Thoracic aorta (tissue), 2 donors: Measurements from ENCODE around the gene CAMK2A. TPM values are rescaled to one million over a fixed set of nuclear protein-coding genes. Genes with fewer than 3 reads are reported as not detected.
A peak's percentile ranks its signal among the peaks of the same experiment; 100 is the strongest.

Experiments used
- ATAC-seq: fragments of 150-250 bp; one replicate; pipeline ENCODE4 v1.8.0; 2017; ENCODE audit warnings: low read depth; ENCODE audit not compliant: insufficient number of reproducible peaks, low FRiP score
- DNase-seq: peaks from one replicate; pipeline ENCODE4 v3.0.0-alpha.2; 2020; ENCODE audit warnings: low spot score
- H3K27ac ChIP-seq, 2 donors: fragments of 200-600 bp; sonication (generic); 1 replicate in 1 of 2; 2 replicates in 1 of 2; pipeline ENCODE4 v1.5.1; 2016; ENCODE audit warnings: mild to moderate bottlenecking in 2 of 2, moderate library complexity in 2 of 2
- H3K27me3 ChIP-seq: fragments of 200-600 bp; sonication (generic); replicated peaks from 2 replicates; pipeline ENCODE4 v1.6.0; 2016; ENCODE audit warnings: mild to moderate bottlenecking; ENCODE audit not compliant: insufficient read depth
- H3K36me3 ChIP-seq: fragments of 200-600 bp; sonication (generic); one replicate; pipeline ENCODE4 v1.5.1; 2016
- H3K4me1 ChIP-seq, 2 donors: fragments of 200-600 bp; sonication (generic); 1 replicate in 1 of 2; 2 replicates in 1 of 2; pipeline versions ENCODE4 v1.5.1 to v1.6.0; 2016; ENCODE audit warnings: low read depth in 2 of 2, mild to moderate bottlenecking in 1 of 2; ENCODE audit not compliant: control insufficient read depth in 1 of 2
- H3K4me3 ChIP-seq: fragments of 200-600 bp; sonication (generic); 2 replicates; pipeline ENCODE4 v1.5.1; 2016; ENCODE audit warnings: mild to moderate bottlenecking
- H3K9me3 ChIP-seq: fragments of 200-600 bp; sonication (generic); 2 replicates; pipeline ENCODE4 v1.5.1; 2016
- total RNA-seq, 2 donors: library from RNA; depleted of rRNA; stranded (reverse); fragments of >200 nt; gene quantifications; one replicate each; pipeline versions ENCODE4 v1.1.0 to v1.2.3, GENCODE V29; 2016
- TF ChIP-seq, protein P1 (sequence below): fragments of 200-600 bp; sonication (generic); IDR thresholded peaks from one replicate; pipeline ENCODE4 v1.5.1; 2019; ENCODE audit warnings: antibody characterized with exemption

Gene CAMK2A
- total RNA-seq, 2 donors from 2014 or later, result 0.35 TPM; not detected in 1

DNA sequence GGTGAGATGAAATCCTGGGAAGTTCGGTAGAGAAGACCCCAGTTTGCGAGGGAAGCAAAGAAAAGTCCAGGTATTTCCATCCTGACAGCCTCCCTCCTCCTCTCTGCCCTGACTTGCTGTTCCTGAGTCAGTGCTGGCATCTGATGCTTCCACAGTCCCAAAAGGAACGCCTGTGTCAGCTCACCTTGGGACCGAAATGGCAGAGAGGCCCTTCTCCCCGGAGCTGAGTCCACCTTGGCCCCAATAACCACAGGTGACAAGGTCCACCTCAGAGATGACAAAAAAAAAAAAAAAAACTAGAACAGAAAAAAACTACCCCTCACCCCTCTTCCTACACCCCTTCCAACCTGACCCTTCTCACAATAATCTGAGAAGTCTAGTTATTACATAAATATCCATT lies 68.1 kb downstream of the CAMK2A start:
- DNase-seq (no peak), ATAC-seq (no peak)
- no peaks in the 10 kb centered on the region for H3K27me3 ChIP-seq
- no peak overlapping the region for H3K4me3 ChIP-seq
- TF ChIP-seq, protein P1, sequence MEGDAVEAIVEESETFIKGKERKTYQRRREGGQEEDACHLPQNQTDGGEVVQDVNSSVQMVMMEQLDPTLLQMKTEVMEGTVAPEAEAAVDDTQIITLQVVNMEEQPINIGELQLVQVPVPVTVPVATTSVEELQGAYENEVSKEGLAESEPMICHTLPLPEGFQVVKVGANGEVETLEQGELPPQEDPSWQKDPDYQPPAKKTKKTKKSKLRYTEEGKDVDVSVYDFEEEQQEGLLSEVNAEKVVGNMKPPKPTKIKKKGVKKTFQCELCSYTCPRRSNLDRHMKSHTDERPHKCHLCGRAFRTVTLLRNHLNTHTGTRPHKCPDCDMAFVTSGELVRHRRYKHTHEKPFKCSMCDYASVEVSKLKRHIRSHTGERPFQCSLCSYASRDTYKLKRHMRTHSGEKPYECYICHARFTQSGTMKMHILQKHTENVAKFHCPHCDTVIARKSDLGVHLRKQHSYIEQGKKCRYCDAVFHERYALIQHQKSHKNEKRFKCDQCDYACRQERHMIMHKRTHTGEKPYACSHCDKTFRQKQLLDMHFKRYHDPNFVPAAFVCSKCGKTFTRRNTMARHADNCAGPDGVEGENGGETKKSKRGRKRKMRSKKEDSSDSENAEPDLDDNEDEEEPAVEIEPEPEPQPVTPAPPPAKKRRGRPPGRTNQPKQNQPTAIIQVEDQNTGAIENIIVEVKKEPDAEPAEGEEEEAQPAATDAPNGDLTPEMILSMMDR, result no peak
- peaks cover 0 to 10% of the 10 kb centered on the region in 2 donors for H3K4me1 ChIP-seq
- no peaks in the 10 kb centered on the region for H3K9me3 ChIP-seq
- H3K27ac ChIP-seq, result no peak overlapping the region
- H3K36me3 ChIP-seq, result no peaks in the 10 kb centered on the region

DNA sequence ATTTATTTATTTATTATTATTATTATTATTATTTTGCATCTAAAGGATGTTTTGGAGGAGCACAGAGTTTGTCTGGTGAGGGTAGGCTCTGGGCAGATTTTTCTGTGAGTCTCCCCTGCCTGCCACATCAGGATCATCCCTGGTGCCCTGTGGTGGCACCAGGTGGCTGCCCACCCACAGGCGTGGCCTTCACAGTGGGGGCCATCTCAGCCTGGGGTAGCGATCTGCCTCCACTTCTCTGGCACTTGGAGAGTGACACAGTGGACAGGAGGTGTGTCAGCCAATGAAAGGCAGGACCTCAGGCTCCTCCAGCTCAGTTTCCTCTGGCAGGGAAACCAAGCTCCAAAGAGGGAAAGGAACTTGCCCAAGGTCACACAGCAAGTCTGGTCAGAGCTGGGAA lies 69.7 kb downstream of the CAMK2A start:
- TF ChIP-seq, protein P1, result no peak
- H3K4me1 ChIP-seq, result peaks cover under 1 to 14% of the 10 kb centered on the region in 2 donors
- no peak for ATAC-seq

DNA sequence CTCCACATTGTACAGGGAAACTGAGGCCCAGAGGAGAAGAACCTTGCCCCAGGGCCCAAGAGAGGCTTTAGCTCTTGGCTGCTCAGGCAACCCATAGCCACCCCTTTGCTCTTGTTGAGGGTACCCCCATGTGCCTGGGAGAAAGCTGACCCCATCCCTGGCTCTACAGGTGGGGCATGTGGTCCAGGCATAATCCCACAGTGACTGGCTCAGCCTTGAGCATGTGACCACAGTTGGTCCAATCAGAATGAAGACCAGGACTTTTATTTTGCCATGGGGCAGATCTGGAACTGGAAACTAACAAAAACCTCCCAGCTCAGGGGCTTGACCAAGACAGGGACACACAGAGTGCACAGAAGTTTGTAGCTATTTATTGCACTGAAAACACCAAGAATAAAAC lies 70.4 kb downstream of the CAMK2A start:
- ATAC-seq (no peak), DNase-seq (no peak)
- no peak overlapping the region for H3K4me3 ChIP-seq
- H3K27me3 ChIP-seq, result no peaks in the 10 kb centered on the region
- TF ChIP-seq, protein P1, result no peak
- peaks cover 8 to 21% of the 10 kb centered on the region in 2 donors for H3K4me1 ChIP-seq
- no peaks in the 10 kb centered on the region for H3K36me3 ChIP-seq
- H3K9me3 ChIP-seq, result no peaks in the 10 kb centered on the region
- H3K27ac ChIP-seq, result no peak overlapping the region

More for the DNA sequence above, 69.7 kb downstream of the CAMK2A start:
- H3K4me3 ChIP-seq, result no peak overlapping the region
- no peak for DNase-seq
- no peaks in the 10 kb centered on the region for H3K27me3 ChIP-seq
- H3K27ac ChIP-seq, result no peak overlapping the region
- H3K9me3 ChIP-seq, result no peaks in the 10 kb centered on the region
- H3K36me3 ChIP-seq, result no peaks in the 10 kb centered on the region

DNA sequence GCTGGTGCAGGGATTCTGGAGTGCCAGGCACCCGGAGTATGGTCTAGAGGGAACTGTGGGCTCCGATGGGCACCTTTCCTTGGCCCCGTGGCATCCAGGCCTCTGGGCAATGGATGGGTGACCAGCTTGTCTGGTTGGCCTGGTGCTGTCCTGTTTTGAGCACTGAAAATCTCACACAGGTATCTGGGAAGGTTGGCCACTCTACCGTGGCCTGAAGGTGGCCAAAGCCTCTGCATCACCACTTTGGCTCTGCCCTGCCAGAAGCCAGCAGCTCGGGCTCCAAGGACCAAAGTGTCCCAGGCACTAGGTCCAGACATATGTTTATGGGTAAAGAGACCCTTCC lies 70.9 kb downstream of the CAMK2A start:
- Histone ChIP-seq H3K4me1 (peaks cover 9 to 26% of the 10 kb centered on the region in 2 donors), H3K36me3 (no peaks in the 10 kb centered on the region), H3K27me3 (no peaks in the 10 kb centered on the region), H3K27ac (no peak overlapping the region), H3K4me3 (no peak overlapping the region), H3K9me3 (no peaks in the 10 kb centered on the region)
- ATAC-seq, result no peak
- no peak for DNase-seq
- TF ChIP-seq, protein P1, result no peak

DNA sequence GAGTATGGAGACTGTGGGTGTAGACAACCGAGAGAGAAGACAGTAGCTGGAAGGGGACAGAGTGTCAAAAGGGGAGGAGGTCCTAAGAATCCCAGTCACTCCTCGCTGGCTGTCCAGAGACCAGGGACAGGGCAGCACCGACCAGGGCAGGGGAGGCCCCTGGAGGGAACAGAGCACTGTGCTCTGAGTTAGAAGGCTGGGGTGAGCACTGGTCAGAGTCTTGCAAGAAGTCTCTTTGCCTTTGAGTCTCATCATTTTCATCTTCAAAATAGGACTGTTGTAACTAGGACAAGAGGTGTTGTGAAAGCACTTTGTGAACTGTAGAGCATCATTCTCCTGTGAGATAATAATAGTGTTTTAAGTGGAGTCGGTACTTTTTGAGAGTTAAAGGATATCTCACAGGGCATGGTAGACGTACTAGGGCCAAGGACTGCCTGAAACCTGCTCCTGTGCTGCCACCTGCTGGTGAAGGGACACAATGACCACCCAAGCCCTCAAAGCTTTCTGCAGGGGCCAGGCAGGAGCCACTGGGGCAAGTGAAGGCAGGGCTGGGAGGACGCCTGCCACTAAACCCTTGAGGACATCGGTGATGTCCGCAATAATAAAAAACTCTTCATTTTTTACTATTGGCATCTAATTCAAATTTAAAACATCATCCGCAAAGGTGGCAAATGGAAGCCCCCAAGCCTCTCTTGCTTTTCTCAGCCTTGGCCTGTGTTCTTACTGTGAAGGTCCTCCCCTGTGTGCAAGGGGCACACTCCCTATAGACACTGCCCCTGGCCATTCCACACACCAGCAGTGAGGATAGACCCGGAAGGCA lies 71.5 kb downstream of the CAMK2A start:
- ATAC-seq (peak; percentile 48), DNase-seq (no peak)
- Histone ChIP-seq H3K36me3 (no peaks in the 10 kb centered on the region), H3K27me3 (no peaks in the 10 kb centered on the region), H3K9me3 (no peaks in the 10 kb centered on the region), H3K4me3 (no peak overlapping the region), H3K27ac (no peak overlapping the region), H3K4me1 (peaks cover 9 to 29% of the 10 kb centered on the region in 2 donors)
- TF ChIP-seq, protein P1, result peak; percentile 94
